B cell (primary cell): ENCODE data around the gene CABP2. TPM values are rescaled to one million over a fixed set of nuclear protein-coding genes. Genes with fewer than 3 reads are reported as not detected.
A peak's percentile ranks its signal among the peaks of the same experiment; 100 is the strongest.

Experiments
- ATAC-seq: fragments of 200-7000 bp; cut with Tn5 transposase; one replicate; pipeline ENCODE4 v1.10.0; 2021; ENCODE audit warnings: low read depth, mild to moderate bottlenecking, moderate number of reproducible peaks, moderate library complexity
- CTCF ChIA-PET: fragments of 350-600 bp; sonication (Branson Sonifier 250); formaldehyde crosslinking; loops from one replicate; lab custom pipeline; 2021; ENCODE audit warnings: antibody characterized with exemption, inconsistent platforms; lab: Charles Lee
- POLR2A ChIA-PET: fragments of 350-600 bp; sonication (Branson Sonifier 250); formaldehyde crosslinking; loops from one replicate; lab custom pipeline; 2021; ENCODE audit warnings: antibody characterized with exemption; lab: Charles Lee
- DNase-seq: peaks from one replicate; pipeline ENCODE4 v3.0.0; 2013
- H2AFZ ChIP-seq: 2 replicates; pipeline ENCODE4 v1.6.1; 2012; ENCODE audit warnings: mild to moderate bottlenecking, low read depth, low read length; ENCODE audit not compliant: insufficient read depth, poor library complexity, severe bottlenecking
- H3K27ac ChIP-seq, 2 donors: 1 replicate in 1 of 2; 2 replicates in 1 of 2; pipeline ENCODE4 v1.5.1; 2012 to 2013; ENCODE audit warnings: low read length in 2 of 2, mild to moderate bottlenecking in 2 of 2, moderate library complexity in 1 of 2
- H3K27me3 ChIP-seq, 4 experiments: fragments of 200-600 bp in 1 of 4; sonication (generic) in 1 of 4; replicated peaks in 1 of 4; 1 replicate in 2 of 4; 2 replicates in 2 of 4; pipeline versions ENCODE4 v1.6.1 to v1.7.0; 2013 to 2016; ENCODE audit warnings: low read length in 3 of 4, mild to moderate bottlenecking in 2 of 4, mixed read lengths in 1 of 4, moderate library complexity in 1 of 4; ENCODE audit not compliant: insufficient read depth in 4 of 4, control insufficient read depth in 3 of 4; ENCODE audit errors: control extremely low read depth in 1 of 4
- H3K36me3 ChIP-seq, 2 experiments: replicated peaks in 1 of 2; 1 replicate in 1 of 2; 2 replicates in 1 of 2; pipeline versions ENCODE4 v1.6.1 to v1.7.1; 2013; ENCODE audit warnings: low read length in 1 of 2; ENCODE audit not compliant: insufficient read depth in 2 of 2, control insufficient read depth in 1 of 2; ENCODE audit errors: control extremely low read depth in 1 of 2, extremely low read depth in 1 of 2
- H3K4me1 ChIP-seq, 2 donors: fragments of 200-600 bp in 1 of 2; sonication (generic) in 1 of 2; 1 replicate in 1 of 2; 2 replicates in 1 of 2; pipeline versions ENCODE4 v1.5.1 to v1.6.1; 2013 to 2017; ENCODE audit warnings: low read length in 2 of 2; ENCODE audit not compliant: control insufficient read depth in 2 of 2, insufficient read depth in 2 of 2
- H3K4me2 ChIP-seq: replicated peaks from 2 replicates; pipeline ENCODE3; 2012; ENCODE audit warnings: mild to moderate bottlenecking, low read depth, low read length; ENCODE audit not compliant: poor library complexity, severe bottlenecking
- H3K4me3 ChIP-seq, 5 experiments: fragments of 200-600 bp in 1 of 5; sonication (generic) in 1 of 5; 1 replicate in 3 of 5; 2 replicates in 2 of 5; pipeline versions ENCODE4 v1.5.1 to v1.7.0; 2011 to 2016; ENCODE audit warnings: low read length in 4 of 5, mild to moderate bottlenecking in 4 of 5, low read depth in 2 of 5, control low read depth in 1 of 5, moderate library complexity in 1 of 5; ENCODE audit not compliant: insufficient read depth in 1 of 5; ENCODE audit errors: control extremely low read depth in 1 of 5, extremely low read depth in 1 of 5
- H3K79me2 ChIP-seq: fragments of 200-600 bp; sonication (generic); one replicate; pipeline ENCODE4 v1.6.0; 2016; ENCODE audit warnings: low read length; ENCODE audit not compliant: control insufficient read depth, insufficient read depth
- H3K9ac ChIP-seq: fragments of 200-600 bp; sonication (generic); 2 replicates; pipeline ENCODE4 v1.6.1; 2017; ENCODE audit warnings: mild to moderate bottlenecking, low read length, moderate library complexity
- H3K9me3 ChIP-seq, 3 donors: one replicate each; pipeline versions ENCODE4 v1.6.1 to v1.7.1; 2013; ENCODE audit warnings: low read length in 2 of 3; ENCODE audit not compliant: control insufficient read depth in 2 of 3, insufficient read depth in 1 of 3; ENCODE audit errors: control extremely low read depth in 1 of 3
- H4K20me1 ChIP-seq: 2 replicates; pipeline ENCODE4 v1.6.0; 2012; ENCODE audit warnings: mild to moderate bottlenecking, low read length; ENCODE audit not compliant: insufficient read depth, control insufficient read depth, poor library complexity, severe bottlenecking
- H3K27ac Mint-ChIP-seq: one replicate; pipeline ENCODE4 v1.8.0; 2021; ENCODE audit warnings: mixed read lengths
- H3K27me3 Mint-ChIP-seq: one replicate; pipeline ENCODE4 v1.8.0; 2021; ENCODE audit warnings: mixed read lengths
- H3K4me1 Mint-ChIP-seq: one replicate; pipeline ENCODE4 v1.8.0; 2021; ENCODE audit warnings: mixed read lengths
- H3K4me3 Mint-ChIP-seq: one replicate; pipeline ENCODE4 v1.8.0; 2021; ENCODE audit warnings: mixed read lengths
- H3K9me3 Mint-ChIP-seq: one replicate; pipeline ENCODE4 v1.8.0; 2022; ENCODE audit warnings: mixed read lengths; ENCODE audit not compliant: insufficient read depth
- CTCF ChIP-seq: fragments of 200-600 bp; IDR thresholded peaks from one replicate; pipeline ENCODE4 v1.8.0; 2022; ENCODE audit warnings: antibody characterized with exemption, mild to moderate bottlenecking
- EZH2 ChIP-seq: IDR thresholded peaks from 2 replicates; pipeline ENCODE4 v1.6.1; 2012; ENCODE audit warnings: borderline replicate concordance, low read depth, mild to moderate bottlenecking, moderate library complexity, low read length; ENCODE audit not compliant: insufficient read depth, poor library complexity, severe bottlenecking
- WGBS: methylation state at CpG from one replicate; pipeline ENCODE4 v1.1.5; 2013; ENCODE audit warnings: missing lambda C conversion rate; ENCODE audit not compliant: insufficient coverage; 5-methylcytosine and 5-hydroxymethylcytosine counted together
- intact Hi-C: fragments of 100-400 bp; cut with micrococcal nuclease; formaldehyde crosslinking; loops from one replicate; pipeline ENCODE4 v1.10.0; 2022
- polyA plus RNA-seq: library from polyadenylated mRNA; depleted of rRNA; stranded (reverse); fragments of >200 nt; gene quantifications from 2 replicates; pipeline ENCODE4 v1.2.3, GENCODE V29; 2012
- total RNA-seq, 2 donors: library from RNA; stranded (reverse); fragments of 120-200 nt in 1 of 2; gene quantifications; 1 replicate in 1 of 2; 2 replicates in 1 of 2; pipeline versions ENCODE4 v1.2.3 to v1.2.4, GENCODE V29; 2013 to 2022

Gene CABP2
- total and polyA plus RNA-seq, 2 donors (not counting 1 experiment from before 2014, with no cell fraction given): not detected

- Histone ChIP-seq H2AFZ (no peak overlapping the region), H3K27me3 (no peaks in the 10 kb centered on the region), H3K4me1 (peaks cover 12 to 21% of the 10 kb centered on the region in 2 donors), H3K27ac (no peak overlapping the region), H3K36me3 (no peaks in the 10 kb centered on the region), H3K4me2 (no peak overlapping the region), H3K9me3 (no peaks in the 10 kb centered on the region), H3K79me2 (peaks cover 15% of the 10 kb centered on the region), H3K4me3 (no peak overlapping the region), H4K20me1 (peaks cover 9% of the 10 kb centered on the region), H3K9ac (no peak overlapping the region)
- DNase-seq (no peak), ATAC-seq (no peak)
- peaks cover 19% of the 10 kb centered on the region for H3K4me1 Mint-ChIP-seq
- ChIA-PET POLR2A (interaction anchor here (0.6 to 10.4 kb wide), 3 partner anchors 24 to 71 kb away, joined by 3 to 215 read pairs (median 6); partner anchors contain the start of genes PPP1CA and PTPRCAP), CTCF (interaction anchor here (0.7 to 1.4 kb wide), 2 partner anchors 9 to 66 kb away, joined by 3 to 4 read pairs; no protein-coding TSS in a partner anchor)
- no peaks in the 10 kb centered on the region for H3K27me3 Mint-ChIP-seq
- WGBS: 91% methylated on average over 5 of the region's 7 CpGs
- no peak overlapping the region for H3K27ac Mint-ChIP-seq
- no peak overlapping the region for H3K4me3 Mint-ChIP-seq
- no peak for TF ChIP-seq EZH2
- TF ChIP-seq CTCF: no peak
- no peaks in the 10 kb centered on the region for H3K9me3 Mint-ChIP-seq
- intact Hi-C loops: no loop called here
Observed at GRCh38 chr11:67472882-67473281, 50.4 kb downstream of the CABP2 start.

- no peak for ATAC-seq
- Mint-ChIP-seq H3K27me3 (no peaks in the 10 kb centered on the region), H3K27ac (peak overlapping the region; percentile 56), H3K4me1 (peaks cover 36% of the 10 kb centered on the region), H3K4me3 (peak overlapping the region; percentile 60), H3K9me3 (no peaks in the 10 kb centered on the region)
- peaks cover 32% of the 10 kb centered on the region for H3K79me2 ChIP-seq
- no peak overlapping the region for H3K4me2 ChIP-seq
- no peaks in the 10 kb centered on the region for H3K27me3 ChIP-seq
- 84% methylated on average over 4 of the region's 8 CpGs for WGBS
- peaks cover 10% of the 10 kb centered on the region for H4K20me1 ChIP-seq
- no peak overlapping the region for H3K4me3 ChIP-seq
- ChIA-PET CTCF (interaction anchor here (0.6 to 6.7 kb wide), 13 partner anchors 11 to 113 kb away, joined by 3 to 64 read pairs (median 3); partner anchors contain the start of genes PITPNM1, PPP1CA, PTPRCAP and RAD9A), POLR2A (interaction anchor here (0.6 to 10.4 kb wide), 9 partner anchors 12 to 84 kb away, joined by 3 to 215 read pairs (median 12); partner anchors contain the start of genes AIP, CORO1B, PPP1CA and PTPRCAP)
- TF ChIP-seq EZH2 (no peak), CTCF (no peak)
- DNase-seq: no peak
- H3K9ac ChIP-seq: no peak overlapping the region
- peaks cover 2 to 9% of the 10 kb centered on the region in 2 experiments for H3K36me3 ChIP-seq
- intact Hi-C loops: no loop called here
- no peaks in the 10 kb centered on the region for H3K9me3 ChIP-seq
- H3K27ac ChIP-seq: no peak overlapping the region
- peaks cover 23 to 44% of the 10 kb centered on the region in 2 donors for H3K4me1 ChIP-seq
- H2AFZ ChIP-seq: no peak overlapping the region
Observed at GRCh38 chr11:67470337-67471002, 52.8 kb downstream of the CABP2 start.
